AG04449 (cell line): ENCODE results near the gene DLGAP5.

Source experiments
- CTCF ChIA-PET: fragments of 350-600 bp; formaldehyde crosslinking; extraction: SDS; loops from one replicate; lab custom pipeline; 2021; ENCODE audit warnings: antibody characterized with exemption; lab: Yijun Ruan, JAX
- POLR2A ChIA-PET: fragments of 400-600, 350-600 bp; formaldehyde crosslinking; extraction: SDS; loops from one replicate; lab custom pipeline; 2020; ENCODE audit warnings: antibody characterized with exemption, inconsistent platforms; lab: Yijun Ruan, JAX
- DNase-seq: peaks from one replicate; pipeline ENCODE4 v3.0.0-alpha.2; 2010; ENCODE audit warnings: low read depth, low spot score
- H3K4me3 ChIP-seq: 2 replicates; pipeline ENCODE4 v1.5.1; 2011; ENCODE audit warnings: low read depth, mild to moderate bottlenecking, control low read depth, low read length
- CTCF ChIP-seq: IDR thresholded peaks from one replicate; pipeline ENCODE4 v1.5.1; 2011; ENCODE audit warnings: mild to moderate bottlenecking, moderate library complexity, low read length, control low read depth, inconsistent platforms; ENCODE audit not compliant: insufficient read depth; ENCODE audit errors: missing control alignments

The DLGAP5 gene

GRCh38 chr14:55101698-55102097, 89.7 kb downstream of the DLGAP5 start:
- CTCF ChIA-PET: interaction anchor here (1.0 to 2.1 kb wide), 3 partner anchors 9 to 59 kb away, joined by 3 to 10 read pairs (median 3); partner anchors contain the start of gene MAPK1IP1L
- no peak for DNase-seq
- no peak overlapping the region for H3K4me3 ChIP-seq
- POLR2A ChIA-PET: interaction anchor here (2.0 kb wide), 1 partner anchor 28 kb away, joined by 11 read pairs; the partner anchor contains the start of gene LGALS3
- no peak for TF ChIP-seq CTCF

DNA sequence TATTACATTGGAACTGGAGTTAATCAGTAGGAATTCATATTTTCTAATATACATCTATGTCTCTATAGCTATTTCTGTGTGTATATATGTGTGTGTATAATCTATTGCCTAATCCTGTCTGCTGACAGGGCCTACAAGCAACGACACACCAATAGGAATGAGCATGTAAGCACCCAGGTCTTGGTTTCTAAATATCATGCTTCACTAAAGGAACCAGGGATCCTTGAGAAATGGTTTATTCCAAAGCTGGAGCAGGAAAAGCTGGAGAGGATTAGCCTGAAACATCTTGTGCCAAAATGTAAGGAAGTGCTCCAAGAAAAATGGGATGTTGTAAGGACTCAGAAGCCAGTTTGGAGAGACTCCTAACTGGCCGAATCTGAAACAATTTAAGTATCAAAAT, 91.6 kb downstream of the DLGAP5 start:
- ChIA-PET CTCF (interaction anchor here (1.0 to 1.3 kb wide), 3 partner anchors 10 to 115 kb away, joined by 3 to 13 read pairs (median 3); partner anchors contain the start of gene MAPK1IP1L), POLR2A (interaction anchor here (0.6 kb wide), 1 partner anchor 36 kb away, joined by 4 read pairs; no protein-coding TSS in a partner anchor)
- no peak for TF ChIP-seq CTCF
- H3K4me3 ChIP-seq: no peak overlapping the region
- DNase-seq: no peak

GRCh38 chr14:55098561-55098898, 92.9 kb downstream of the DLGAP5 start:
- ChIA-PET CTCF (interaction anchor here (1.0 to 2.8 kb wide), 4 partner anchors 9 to 62 kb away, joined by 3 to 15 read pairs (median 6); partner anchors contain the start of gene MAPK1IP1L), POLR2A (interaction anchor here (1.0 kb wide), 1 partner anchor 38 kb away, joined by 3 read pairs; no protein-coding TSS in a partner anchor)
- no peak for TF ChIP-seq CTCF
- DNase-seq: no peak
- H3K4me3 ChIP-seq: no peak overlapping the region
